ENCODE measurements around the gene FAM181A.

DNA sequence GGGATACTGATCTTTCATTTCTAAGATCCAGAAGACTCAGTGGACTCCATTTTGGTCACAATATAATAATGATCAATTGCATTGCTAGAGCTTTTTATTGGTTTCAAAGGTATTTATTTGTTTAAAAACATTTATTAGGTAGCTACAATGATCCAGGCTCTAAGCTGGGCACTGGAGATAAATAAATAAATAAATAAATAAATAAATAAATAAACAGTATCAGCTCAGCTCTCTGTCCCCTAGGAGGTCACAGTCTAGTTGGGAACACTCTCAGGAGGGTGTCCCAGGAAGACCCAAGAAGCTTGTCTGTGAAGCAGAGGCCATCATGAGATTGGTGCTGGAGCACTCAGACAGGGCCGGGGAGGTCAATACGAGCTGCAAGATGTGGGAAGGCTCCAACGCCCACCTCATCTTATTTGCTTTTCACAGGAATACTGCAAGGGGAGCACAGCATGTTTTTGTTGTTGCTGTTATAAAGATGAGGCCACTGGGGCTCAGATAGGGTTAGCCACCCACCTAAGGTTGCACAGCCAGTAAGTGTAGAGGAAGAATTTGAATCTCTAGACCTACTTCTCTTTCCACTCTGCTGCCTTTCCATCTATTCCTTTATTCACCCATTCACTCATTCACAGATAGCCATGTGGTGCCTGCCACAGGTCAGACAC, 33.8 kb downstream of the FAM181A start:
- TF ChIP-seq POLR2AphosphoS5 (IDR thresholded peaks at IDR 0.05; ENCODE audit: low read depth) (no peak), EZH2 (IDR thresholded peaks at IDR 0.05; ENCODE audit: low read depth, unreplicated experiment) (no peak), NANOG (IDR thresholded peaks at IDR 0.05; ENCODE audit: borderline replicate concordance) (no peak), EZH2phosphoT487 (IDR thresholded peaks at IDR 0.05; ENCODE audit: unreplicated experiment) (no peak), STAT1 (IDR thresholded peaks at IDR 0.05; ENCODE audit: unreplicated experiment) (no peak), JUNB (IDR thresholded peaks at IDR 0.05; ENCODE audit: unreplicated experiment) (no peak), CREB1 (CRISPR knock-in tag; IDR thresholded peaks at IDR 0.05; ENCODE audit: low read depth) (no peak), ZNF114 (CRISPR knock-in tag; IDR thresholded peaks at IDR 0.05) (no peak), ZNF331 (CRISPR knock-in tag; IDR thresholded peaks at IDR 0.05; ENCODE audit: low read depth) (no peak)
- TF ChIP-seq, protein P1, sequence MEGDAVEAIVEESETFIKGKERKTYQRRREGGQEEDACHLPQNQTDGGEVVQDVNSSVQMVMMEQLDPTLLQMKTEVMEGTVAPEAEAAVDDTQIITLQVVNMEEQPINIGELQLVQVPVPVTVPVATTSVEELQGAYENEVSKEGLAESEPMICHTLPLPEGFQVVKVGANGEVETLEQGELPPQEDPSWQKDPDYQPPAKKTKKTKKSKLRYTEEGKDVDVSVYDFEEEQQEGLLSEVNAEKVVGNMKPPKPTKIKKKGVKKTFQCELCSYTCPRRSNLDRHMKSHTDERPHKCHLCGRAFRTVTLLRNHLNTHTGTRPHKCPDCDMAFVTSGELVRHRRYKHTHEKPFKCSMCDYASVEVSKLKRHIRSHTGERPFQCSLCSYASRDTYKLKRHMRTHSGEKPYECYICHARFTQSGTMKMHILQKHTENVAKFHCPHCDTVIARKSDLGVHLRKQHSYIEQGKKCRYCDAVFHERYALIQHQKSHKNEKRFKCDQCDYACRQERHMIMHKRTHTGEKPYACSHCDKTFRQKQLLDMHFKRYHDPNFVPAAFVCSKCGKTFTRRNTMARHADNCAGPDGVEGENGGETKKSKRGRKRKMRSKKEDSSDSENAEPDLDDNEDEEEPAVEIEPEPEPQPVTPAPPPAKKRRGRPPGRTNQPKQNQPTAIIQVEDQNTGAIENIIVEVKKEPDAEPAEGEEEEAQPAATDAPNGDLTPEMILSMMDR (conservative IDR thresholded peaks at IDR 0.05; ENCODE audit: low read depth in 2 of 2) = no peak
- TF ChIP-seq, protein P2, sequence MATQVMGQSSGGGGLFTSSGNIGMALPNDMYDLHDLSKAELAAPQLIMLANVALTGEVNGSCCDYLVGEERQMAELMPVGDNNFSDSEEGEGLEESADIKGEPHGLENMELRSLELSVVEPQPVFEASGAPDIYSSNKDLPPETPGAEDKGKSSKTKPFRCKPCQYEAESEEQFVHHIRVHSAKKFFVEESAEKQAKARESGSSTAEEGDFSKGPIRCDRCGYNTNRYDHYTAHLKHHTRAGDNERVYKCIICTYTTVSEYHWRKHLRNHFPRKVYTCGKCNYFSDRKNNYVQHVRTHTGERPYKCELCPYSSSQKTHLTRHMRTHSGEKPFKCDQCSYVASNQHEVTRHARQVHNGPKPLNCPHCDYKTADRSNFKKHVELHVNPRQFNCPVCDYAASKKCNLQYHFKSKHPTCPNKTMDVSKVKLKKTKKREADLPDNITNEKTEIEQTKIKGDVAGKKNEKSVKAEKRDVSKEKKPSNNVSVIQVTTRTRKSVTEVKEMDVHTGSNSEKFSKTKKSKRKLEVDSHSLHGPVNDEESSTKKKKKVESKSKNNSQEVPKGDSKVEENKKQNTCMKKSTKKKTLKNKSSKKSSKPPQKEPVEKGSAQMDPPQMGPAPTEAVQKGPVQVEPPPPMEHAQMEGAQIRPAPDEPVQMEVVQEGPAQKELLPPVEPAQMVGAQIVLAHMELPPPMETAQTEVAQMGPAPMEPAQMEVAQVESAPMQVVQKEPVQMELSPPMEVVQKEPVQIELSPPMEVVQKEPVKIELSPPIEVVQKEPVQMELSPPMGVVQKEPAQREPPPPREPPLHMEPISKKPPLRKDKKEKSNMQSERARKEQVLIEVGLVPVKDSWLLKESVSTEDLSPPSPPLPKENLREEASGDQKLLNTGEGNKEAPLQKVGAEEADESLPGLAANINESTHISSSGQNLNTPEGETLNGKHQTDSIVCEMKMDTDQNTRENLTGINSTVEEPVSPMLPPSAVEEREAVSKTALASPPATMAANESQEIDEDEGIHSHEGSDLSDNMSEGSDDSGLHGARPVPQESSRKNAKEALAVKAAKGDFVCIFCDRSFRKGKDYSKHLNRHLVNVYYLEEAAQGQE (IDR thresholded peaks at IDR 0.05; ENCODE audit: unreplicated experiment) = no peak
- TF ChIP-seq, protein P3, sequence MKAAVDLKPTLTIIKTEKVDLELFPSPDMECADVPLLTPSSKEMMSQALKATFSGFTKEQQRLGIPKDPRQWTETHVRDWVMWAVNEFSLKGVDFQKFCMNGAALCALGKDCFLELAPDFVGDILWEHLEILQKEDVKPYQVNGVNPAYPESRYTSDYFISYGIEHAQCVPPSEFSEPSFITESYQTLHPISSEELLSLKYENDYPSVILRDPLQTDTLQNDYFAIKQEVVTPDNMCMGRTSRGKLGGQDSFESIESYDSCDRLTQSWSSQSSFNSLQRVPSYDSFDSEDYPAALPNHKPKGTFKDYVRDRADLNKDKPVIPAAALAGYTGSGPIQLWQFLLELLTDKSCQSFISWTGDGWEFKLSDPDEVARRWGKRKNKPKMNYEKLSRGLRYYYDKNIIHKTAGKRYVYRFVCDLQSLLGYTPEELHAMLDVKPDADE (IDR thresholded peaks at IDR 0.05) = no peak
- TF ChIP-seq, protein P4, sequence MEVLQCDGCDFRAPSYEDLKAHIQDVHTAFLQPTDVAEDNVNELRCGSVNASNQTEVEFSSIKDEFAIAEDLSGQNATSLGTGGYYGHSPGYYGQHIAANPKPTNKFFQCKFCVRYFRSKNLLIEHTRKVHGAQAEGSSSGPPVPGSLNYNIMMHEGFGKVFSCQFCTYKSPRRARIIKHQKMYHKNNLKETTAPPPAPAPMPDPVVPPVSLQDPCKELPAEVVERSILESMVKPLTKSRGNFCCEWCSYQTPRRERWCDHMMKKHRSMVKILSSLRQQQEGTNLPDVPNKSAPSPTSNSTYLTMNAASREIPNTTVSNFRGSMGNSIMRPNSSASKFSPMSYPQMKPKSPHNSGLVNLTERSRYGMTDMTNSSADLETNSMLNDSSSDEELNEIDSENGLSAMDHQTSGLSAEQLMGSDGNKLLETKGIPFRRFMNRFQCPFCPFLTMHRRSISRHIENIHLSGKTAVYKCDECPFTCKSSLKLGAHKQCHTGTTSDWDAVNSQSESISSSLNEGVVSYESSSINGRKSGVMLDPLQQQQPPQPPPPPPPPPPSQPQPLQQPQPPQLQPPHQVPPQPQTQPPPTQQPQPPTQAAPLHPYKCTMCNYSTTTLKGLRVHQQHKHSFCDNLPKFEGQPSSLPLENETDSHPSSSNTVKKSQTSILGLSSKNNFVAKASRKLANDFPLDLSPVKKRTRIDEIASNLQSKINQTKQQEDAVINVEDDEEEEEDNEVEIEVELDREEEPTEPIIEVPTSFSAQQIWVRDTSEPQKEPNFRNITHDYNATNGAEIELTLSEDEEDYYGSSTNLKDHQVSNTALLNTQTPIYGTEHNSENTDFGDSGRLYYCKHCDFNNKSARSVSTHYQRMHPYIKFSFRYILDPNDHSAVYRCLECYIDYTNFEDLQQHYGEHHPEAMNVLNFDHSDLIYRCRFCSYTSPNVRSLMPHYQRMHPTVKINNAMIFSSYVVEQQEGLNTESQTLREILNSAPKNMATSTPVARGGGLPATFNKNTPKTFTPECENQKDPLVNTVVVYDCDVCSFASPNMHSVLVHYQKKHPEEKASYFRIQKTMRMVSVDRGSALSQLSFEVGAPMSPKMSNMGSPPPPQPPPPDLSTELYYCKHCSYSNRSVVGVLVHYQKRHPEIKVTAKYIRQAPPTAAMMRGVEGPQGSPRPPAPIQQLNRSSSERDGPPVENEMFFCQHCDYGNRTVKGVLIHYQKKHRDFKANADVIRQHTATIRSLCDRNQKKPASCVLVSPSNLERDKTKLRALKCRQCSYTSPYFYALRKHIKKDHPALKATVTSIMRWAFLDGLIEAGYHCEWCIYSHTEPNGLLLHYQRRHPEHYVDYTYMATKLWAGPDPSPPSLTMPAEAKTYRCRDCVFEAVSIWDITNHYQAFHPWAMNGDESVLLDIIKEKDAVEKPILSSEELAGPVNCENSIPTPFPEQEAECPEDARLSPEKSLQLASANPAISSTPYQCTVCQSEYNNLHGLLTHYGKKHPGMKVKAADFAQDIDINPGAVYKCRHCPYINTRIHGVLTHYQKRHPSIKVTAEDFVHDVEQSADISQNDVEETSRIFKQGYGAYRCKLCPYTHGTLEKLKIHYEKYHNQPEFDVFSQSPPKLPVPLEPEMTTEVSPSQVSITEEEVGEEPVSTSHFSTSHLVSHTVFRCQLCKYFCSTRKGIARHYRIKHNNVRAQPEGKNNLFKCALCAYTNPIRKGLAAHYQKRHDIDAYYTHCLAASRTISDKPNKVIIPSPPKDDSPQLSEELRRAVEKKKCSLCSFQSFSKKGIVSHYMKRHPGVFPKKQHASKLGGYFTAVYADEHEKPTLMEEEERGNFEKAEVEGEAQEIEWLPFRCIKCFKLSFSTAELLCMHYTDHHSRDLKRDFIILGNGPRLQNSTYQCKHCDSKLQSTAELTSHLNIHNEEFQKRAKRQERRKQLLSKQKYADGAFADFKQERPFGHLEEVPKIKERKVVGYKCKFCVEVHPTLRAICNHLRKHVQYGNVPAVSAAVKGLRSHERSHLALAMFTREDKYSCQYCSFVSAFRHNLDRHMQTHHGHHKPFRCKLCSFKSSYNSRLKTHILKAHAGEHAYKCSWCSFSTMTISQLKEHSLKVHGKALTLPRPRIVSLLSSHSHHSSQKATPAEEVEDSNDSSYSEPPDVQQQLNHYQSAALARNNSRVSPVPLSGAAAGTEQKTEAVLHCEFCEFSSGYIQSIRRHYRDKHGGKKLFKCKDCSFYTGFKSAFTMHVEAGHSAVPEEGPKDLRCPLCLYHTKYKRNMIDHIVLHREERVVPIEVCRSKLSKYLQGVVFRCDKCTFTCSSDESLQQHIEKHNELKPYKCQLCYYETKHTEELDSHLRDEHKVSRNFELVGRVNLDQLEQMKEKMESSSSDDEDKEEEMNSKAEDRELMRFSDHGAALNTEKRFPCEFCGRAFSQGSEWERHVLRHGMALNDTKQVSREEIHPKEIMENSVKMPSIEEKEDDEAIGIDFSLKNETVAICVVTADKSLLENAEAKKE (CRISPR knock-in tag; IDR thresholded peaks at IDR 0.05) = no peak
